Measurements from ENCODE around the gene OR56B4. TPM values are rescaled to one million over a fixed set of nuclear protein-coding genes. Genes with fewer than 3 reads are reported as not detected.

OR56B4 gene
- total and polyA plus RNA-seq, 10 of the 15 experiments (the other 5 are each of a cell fraction or from before 2014, with no cell fraction given): not detected

DNA sequence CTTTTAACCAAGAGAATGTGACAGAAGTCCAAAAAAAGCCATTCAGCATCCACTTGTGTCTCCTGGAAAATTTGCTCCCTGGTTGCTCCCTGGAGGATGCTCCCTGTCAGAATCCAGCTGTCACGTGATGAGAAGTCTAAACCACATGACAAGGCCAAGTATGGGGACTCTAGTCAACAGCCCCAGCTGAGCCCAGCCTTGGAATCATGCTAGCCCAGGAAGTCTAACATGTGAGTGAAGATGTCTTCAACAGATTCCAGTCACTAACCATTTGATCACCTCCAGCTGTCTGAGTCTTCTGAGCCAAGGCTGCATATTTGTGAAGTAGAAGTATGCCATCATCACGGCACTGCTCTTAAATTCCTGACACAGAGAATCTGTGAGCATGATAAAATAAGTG, 4.2 kb downstream of the OR56B4 start:
- no peak for FAIRE-seq
- ChIA-PET RAD21 (ENCODE audit: unreplicated experiment) (no interaction called here), SMC1A (ENCODE audit: uncharacterized antibody, unreplicated experiment) (no interaction called here), POLR2A (no interaction called here), CTCF (no interaction called here)
- H3K27ac ChIP-seq (ENCODE audit: control insufficient read depth, insufficient read depth): no peak overlapping the region
- no peak overlapping the region for H3K4me3 ChIP-seq
- H2AFZ ChIP-seq (ENCODE audit: control insufficient read depth, low read depth, low read length): no peak overlapping the region
- H3K4me2 ChIP-seq (ENCODE audit: control insufficient read depth, insufficient read depth): no peak overlapping the region
- H3K36me3 ChIP-seq (ENCODE audit: control insufficient read depth in 2 of 2, insufficient read depth in 2 of 2, low read length in 1 of 2): no peaks in the 10 kb centered on the region
- intact Hi-C loops (cut with micrococcal nuclease; ENCODE audit: unreplicated experiment) (no loop called here), in situ Hi-C loops (cut with MboI) (no loop called here)
- no peaks in the 10 kb centered on the region for H3K4me1 ChIP-seq (ENCODE audit: control insufficient read depth, insufficient read depth, low read length)
- no TSS peak for BruUV-seq (replicated peaks)
- WGBS (ENCODE audit: insufficient coverage, insufficient replicate concordance, low lambda C conversion rate, missing lambda C conversion rate): 0% methylated on average over 2 of the region's 2 CpGs
- no peaks in the 10 kb centered on the region for H3K27me3 ChIP-seq (replicated peaks in 1 of 2; ENCODE audit: control insufficient read depth in 2 of 2, insufficient read depth in 2 of 2, low read length in 1 of 2)
- no peak for DNase-seq (ENCODE audit: low read depth, low spot score)
- no peaks in the 10 kb centered on the region for H4K20me1 ChIP-seq (ENCODE audit: control insufficient read depth, insufficient read depth)
- ATAC-seq: no peak
- no peaks in the 10 kb centered on the region for H3K9me3 ChIP-seq (replicated peaks; ENCODE audit: control insufficient read depth, insufficient read depth, low read length)
- TF ChIP-seq NBN (IDR thresholded peaks at IDR 0.05) (no peak), ZSCAN29 (IDR thresholded peaks at IDR 0.05) (no peak), TAF1 (IDR thresholded peaks at IDR 0.05; ENCODE audit: borderline replicate concordance, low read depth, low read length) (no peak), EZH2 (IDR thresholded peaks at IDR 0.05; ENCODE audit: borderline replicate concordance, control insufficient read depth, low read depth, low read length) (no peak), NR2C2 (IDR thresholded peaks at IDR 0.05; ENCODE audit: borderline replicate concordance, control insufficient read depth, insufficient read length, low read depth) (no peak), PAX5 (IDR thresholded peaks at IDR 0.05; ENCODE audit: borderline replicate concordance, low read depth, low read length) (no peak), ETV6 (conservative IDR thresholded peaks at IDR 0.05 in 1 of 2, IDR thresholded peaks at IDR 0.05 in 1 of 2; ENCODE audit: borderline replicate concordance in 1 of 2, low read depth in 1 of 2) (no peak), CHD4 (IDR thresholded peaks at IDR 0.05) (no peak), ZNF24 (IDR thresholded peaks at IDR 0.05) (no peak), RCOR1 (conservative IDR thresholded peaks at IDR 0.05; ENCODE audit: low read depth, low read length) (no peak), RELB (IDR thresholded peaks at IDR 0.05; ENCODE audit: low read depth) (no peak), ZNF592 (IDR thresholded peaks at IDR 0.05) (no peak)
- TF ChIP-seq, protein P1, sequence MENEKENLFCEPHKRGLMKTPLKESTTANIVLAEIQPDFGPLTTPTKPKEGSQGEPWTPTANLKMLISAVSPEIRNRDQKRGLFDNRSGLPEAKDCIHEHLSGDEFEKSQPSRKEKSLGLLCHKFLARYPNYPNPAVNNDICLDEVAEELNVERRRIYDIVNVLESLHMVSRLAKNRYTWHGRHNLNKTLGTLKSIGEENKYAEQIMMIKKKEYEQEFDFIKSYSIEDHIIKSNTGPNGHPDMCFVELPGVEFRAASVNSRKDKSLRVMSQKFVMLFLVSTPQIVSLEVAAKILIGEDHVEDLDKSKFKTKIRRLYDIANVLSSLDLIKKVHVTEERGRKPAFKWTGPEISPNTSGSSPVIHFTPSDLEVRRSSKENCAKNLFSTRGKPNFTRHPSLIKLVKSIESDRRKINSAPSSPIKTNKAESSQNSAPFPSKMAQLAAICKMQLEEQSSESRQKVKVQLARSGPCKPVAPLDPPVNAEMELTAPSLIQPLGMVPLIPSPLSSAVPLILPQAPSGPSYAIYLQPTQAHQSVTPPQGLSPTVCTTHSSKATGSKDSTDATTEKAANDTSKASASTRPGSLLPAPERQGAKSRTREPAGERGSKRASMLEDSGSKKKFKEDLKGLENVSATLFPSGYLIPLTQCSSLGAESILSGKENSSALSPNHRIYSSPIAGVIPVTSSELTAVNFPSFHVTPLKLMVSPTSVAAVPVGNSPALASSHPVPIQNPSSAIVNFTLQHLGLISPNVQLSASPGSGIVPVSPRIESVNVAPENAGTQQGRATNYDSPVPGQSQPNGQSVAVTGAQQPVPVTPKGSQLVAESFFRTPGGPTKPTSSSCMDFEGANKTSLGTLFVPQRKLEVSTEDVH (IDR thresholded peaks at IDR 0.05; ENCODE audit: low read depth, partially characterized antibody): no peak
- TF ChIP-seq, protein P2, sequence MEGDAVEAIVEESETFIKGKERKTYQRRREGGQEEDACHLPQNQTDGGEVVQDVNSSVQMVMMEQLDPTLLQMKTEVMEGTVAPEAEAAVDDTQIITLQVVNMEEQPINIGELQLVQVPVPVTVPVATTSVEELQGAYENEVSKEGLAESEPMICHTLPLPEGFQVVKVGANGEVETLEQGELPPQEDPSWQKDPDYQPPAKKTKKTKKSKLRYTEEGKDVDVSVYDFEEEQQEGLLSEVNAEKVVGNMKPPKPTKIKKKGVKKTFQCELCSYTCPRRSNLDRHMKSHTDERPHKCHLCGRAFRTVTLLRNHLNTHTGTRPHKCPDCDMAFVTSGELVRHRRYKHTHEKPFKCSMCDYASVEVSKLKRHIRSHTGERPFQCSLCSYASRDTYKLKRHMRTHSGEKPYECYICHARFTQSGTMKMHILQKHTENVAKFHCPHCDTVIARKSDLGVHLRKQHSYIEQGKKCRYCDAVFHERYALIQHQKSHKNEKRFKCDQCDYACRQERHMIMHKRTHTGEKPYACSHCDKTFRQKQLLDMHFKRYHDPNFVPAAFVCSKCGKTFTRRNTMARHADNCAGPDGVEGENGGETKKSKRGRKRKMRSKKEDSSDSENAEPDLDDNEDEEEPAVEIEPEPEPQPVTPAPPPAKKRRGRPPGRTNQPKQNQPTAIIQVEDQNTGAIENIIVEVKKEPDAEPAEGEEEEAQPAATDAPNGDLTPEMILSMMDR (IDR thresholded peaks at IDR 0.05 in 2 of 3, conservative IDR thresholded peaks at IDR 0.05 in 1 of 3; ENCODE audit: control insufficient read depth in 2 of 3, extremely low read depth in 1 of 3, insufficient read depth in 1 of 3, low read depth in 3 of 3, low read length in 3 of 3): no peak
- H3K9ac ChIP-seq (ENCODE audit: control insufficient read depth, insufficient read depth, low read length): no peak overlapping the region
- no peaks in the 10 kb centered on the region for H3K79me2 ChIP-seq (ENCODE audit: control insufficient read depth, insufficient read depth, low read length)
